Smooth muscle cell (in vitro differentiated cells): ENCODE results near the gene HDAC3. TPM values are rescaled to one million over a fixed set of nuclear protein-coding genes. Genes with fewer than 3 reads are reported as not detected.
A peak's percentile ranks its signal among the peaks of the same experiment; 100 is the strongest.
"Not testable (repeated sequence)": the region's sequence is repeated elsewhere in the genome, so short reads cannot be mapped to it uniquely, and the experiment has no call there.

Experiments used
- DNase-seq: peaks from one replicate; lab custom pipeline; 2025; ENCODE audit not compliant: unreplicated experiment; lab: John Stamatoyannopoulos, UW
- H2AFZ ChIP-seq: fragments of 200-600 bp; sonication (generic); 2 replicates; pipeline ENCODE4 v1.6.0; 2016; ENCODE audit warnings: antibody characterized with exemption, low read depth, mild to moderate bottlenecking
- H3F3A ChIP-seq: fragments of 200-600 bp; sonication (generic); 2 replicates; pipeline ENCODE4 v1.6.0; 2017; ENCODE audit warnings: antibody characterized with exemption, low read depth
- H3K27ac ChIP-seq: fragments of 200-600 bp; sonication (generic); 2 replicates; pipeline ENCODE4 v1.5.1; 2016; ENCODE audit warnings: low read depth, mild to moderate bottlenecking
- H3K27me3 ChIP-seq: fragments of 200-600 bp; sonication (generic); 2 replicates; pipeline ENCODE4 v1.6.1; 2016; ENCODE audit warnings: low read depth, mild to moderate bottlenecking
- H3K36me3 ChIP-seq: fragments of 200-600 bp; sonication (generic); 2 replicates; pipeline ENCODE4 v1.5.1; 2016; ENCODE audit warnings: low read depth
- H3K4me1 ChIP-seq: fragments of 200-600 bp; sonication (generic); 2 replicates; pipeline ENCODE4 v1.5.1; 2016; ENCODE audit warnings: low read depth
- H3K4me2 ChIP-seq: fragments of 200-600 bp; sonication (generic); 2 replicates; pipeline ENCODE4 v1.6.0; 2016; ENCODE audit warnings: mild to moderate bottlenecking
- H3K4me3 ChIP-seq: fragments of 200-600 bp; sonication (generic); 2 replicates; pipeline ENCODE4 v1.5.1; 2016; ENCODE audit warnings: mild to moderate bottlenecking
- H3K79me2 ChIP-seq: fragments of 200-600 bp; sonication (generic); 2 replicates; pipeline ENCODE4 v1.6.0; 2016; ENCODE audit warnings: low read depth, mild to moderate bottlenecking
- H3K9ac ChIP-seq: fragments of 200-600 bp; sonication (generic); 2 replicates; pipeline ENCODE4 v1.6.0; 2016; ENCODE audit warnings: low read depth
- H3K9me3 ChIP-seq: fragments of 200-600 bp; sonication (generic); replicated peaks from 2 replicates; pipeline ENCODE4 v1.5.1; 2016; ENCODE audit warnings: low read depth
- H4K20me1 ChIP-seq: fragments of 200-600 bp; sonication (generic); 2 replicates; pipeline ENCODE4 v1.6.0; 2016; ENCODE audit warnings: low read depth
- CTCF ChIP-seq: fragments of 200-600 bp; sonication (generic); IDR thresholded peaks from 2 replicates; pipeline ENCODE4 v1.5.1; 2017; ENCODE audit warnings: borderline replicate concordance, mild to moderate bottlenecking, antibody characterized with exemption; ENCODE audit not compliant: insufficient read depth, poor library complexity, severe bottlenecking
- WGBS: methylation state at CpG from one replicate; pipeline ENCODE4 v1.1.7; 2016; ENCODE audit warnings: low lambda C conversion rate; 5-methylcytosine and 5-hydroxymethylcytosine counted together
- polyA plus RNA-seq: library from polyadenylated mRNA; unstranded; fragments of >200 nt; fragmentation: Nextera tagmentation; extraction: Ambion mirVana; gene quantifications from 2 replicates; pipeline ENCODE4 v1.2.1, GENCODE V29; 2016
- total RNA-seq: library from RNA; depleted of rRNA; stranded (reverse); fragments of >200 nt; gene quantifications from 2 replicates; pipeline ENCODE4 v1.2.3, GENCODE V29; 2014

HDAC3 gene
- total and polyA plus RNA-seq, 2 experiments from 2014 or later: 50.2 to 66.9 TPM

DNA sequence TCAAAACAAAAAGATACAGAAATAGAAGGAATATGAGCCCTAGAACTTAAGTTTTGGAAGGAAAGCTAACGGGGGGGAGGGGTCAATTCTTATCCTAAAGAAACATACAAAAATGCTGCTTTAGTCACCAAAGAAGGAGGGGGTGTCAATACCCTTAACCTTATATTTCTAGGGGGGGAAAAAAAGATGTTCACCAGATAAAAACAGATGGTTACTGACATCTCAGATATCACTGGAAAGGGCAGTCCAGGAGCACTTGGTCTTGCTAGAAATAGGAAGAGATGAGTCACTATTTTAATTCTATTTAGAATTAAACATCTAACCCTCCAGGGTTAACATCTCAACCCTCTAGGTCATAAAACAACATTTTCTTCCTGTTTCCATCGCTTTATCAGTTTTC is 19.5 kb downstream of the HDAC3 start:
- H2AFZ ChIP-seq: no peak overlapping the region
- H3K27ac ChIP-seq: peak overlapping the region; percentile 77
- H3K9ac ChIP-seq: peak overlapping the region; percentile 90

GRCh38 chr5:141615991-141616720 is 20.5 kb downstream of the HDAC3 start:
- no peak for TF ChIP-seq CTCF
- Histone ChIP-seq H3K4me1 (peaks cover 30% of the 10 kb centered on the region), H3K9me3 (no peaks in the 10 kb centered on the region), H3K27me3 (no peaks in the 10 kb centered on the region), H3K4me3 (peak overlapping the region; percentile 94), H2AFZ (no peak overlapping the region), H3K9ac (no peak overlapping the region), H3K79me2 (peaks cover 67% of the 10 kb centered on the region), H4K20me1 (peaks cover 52% of the 10 kb centered on the region), H3K27ac (no peak overlapping the region), H3F3A (peaks cover 21% of the 10 kb centered on the region), H3K4me2 (peak overlapping the region; percentile 97), H3K36me3 (no peaks in the 10 kb centered on the region)
- 85% methylated on average over 9 of the region's 9 CpGs for WGBS
- DNase-seq: no peak

More for the DNA sequence above, 19.5 kb downstream of the HDAC3 start:
- Histone ChIP-seq H3F3A (peaks cover 24% of the 10 kb centered on the region), H3K9me3 (no peaks in the 10 kb centered on the region), H3K4me2 (peak overlapping the region; percentile 97), H3K4me1 (peaks cover 30% of the 10 kb centered on the region), H3K36me3 (no peaks in the 10 kb centered on the region), H3K79me2 (peaks cover 57% of the 10 kb centered on the region), H4K20me1 (peaks cover 51% of the 10 kb centered on the region), H3K27me3 (no peaks in the 10 kb centered on the region), H3K4me3 (peak overlapping the region; percentile 94)
- DNase-seq: no peak
- 73% methylated on average over 2 of the region's 2 CpGs for WGBS
- TF ChIP-seq CTCF: no peak

GRCh38 chr5:141613344-141613743 is 23.3 kb downstream of the HDAC3 start:
- Histone ChIP-seq H3K9ac (no peak overlapping the region), H3K27ac (no peak overlapping the region), H3K4me1 (peaks cover 30% of the 10 kb centered on the region), H4K20me1 (peaks cover 63% of the 10 kb centered on the region), H3K27me3 (no peaks in the 10 kb centered on the region), H3K4me2 (no peak overlapping the region), H2AFZ (no peak overlapping the region), H3K79me2 (peaks cover 87% of the 10 kb centered on the region), H3K4me3 (no peak overlapping the region), H3F3A (peaks cover 8% of the 10 kb centered on the region), H3K36me3 (no peaks in the 10 kb centered on the region), H3K9me3 (no peaks in the 10 kb centered on the region)
- no peak for DNase-seq
- no peak for TF ChIP-seq CTCF

GRCh38 chr5:141611289-141611688 is 25.4 kb downstream of the HDAC3 start:
- Histone ChIP-seq H3K9ac (no peak overlapping the region), H3K4me2 (no peak overlapping the region), H3K36me3 (no peaks in the 10 kb centered on the region), H3K4me1 (peaks cover 13% of the 10 kb centered on the region), H2AFZ (no peak overlapping the region), H4K20me1 (peaks cover 45% of the 10 kb centered on the region), H3F3A (no peaks in the 10 kb centered on the region), H3K27me3 (no peaks in the 10 kb centered on the region), H3K4me3 (no peak overlapping the region), H3K9me3 (no peaks in the 10 kb centered on the region), H3K79me2 (peaks cover 91% of the 10 kb centered on the region), H3K27ac (no peak overlapping the region)
- no peak for DNase-seq
- WGBS: 96% methylated on average over 3 of the region's 3 CpGs
- no peak for TF ChIP-seq CTCF

DNA sequence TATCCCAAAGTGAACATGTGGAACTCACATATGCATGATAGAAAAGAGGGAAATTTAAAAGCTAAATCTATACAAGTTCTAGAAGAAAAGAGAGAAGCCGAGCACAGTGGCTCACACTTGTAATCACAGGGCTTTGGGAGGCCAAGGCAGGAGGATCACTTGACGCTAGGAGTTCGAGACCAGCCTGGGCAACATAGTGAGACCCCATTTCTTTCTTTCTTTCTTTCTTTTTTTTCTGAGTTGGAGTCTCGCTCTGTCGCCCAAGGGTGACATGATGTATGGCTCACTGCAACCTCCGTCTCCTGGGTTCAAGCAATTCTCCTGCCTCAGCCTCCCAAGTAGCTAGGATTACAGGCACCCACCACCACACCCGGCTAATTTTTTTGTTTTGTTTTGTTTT is 26.7 kb downstream of the HDAC3 start:
- H3K4me3 ChIP-seq, H3K27ac ChIP-seq, H2AFZ ChIP-seq, H3K4me2 ChIP-seq, H3K36me3 ChIP-seq, H3K9ac ChIP-seq, DNase-seq, H3K27me3 ChIP-seq, H3K9me3 ChIP-seq, H3F3A ChIP-seq: not testable (repeated sequence)
- 97% methylated on average over 7 of the region's 7 CpGs for WGBS
- Histone ChIP-seq H4K20me1 (peaks cover 37% of the 10 kb centered on the region), H3K4me1 (peaks cover 13% of the 10 kb centered on the region), H3K79me2 (peaks cover 87% of the 10 kb centered on the region)
